Esophagus muscularis mucosa (tissue), 4 donors: Measurements from ENCODE around the gene ITPRIPL2.

ENCODE experiments used
- EP300 ChIP-seq: sonication (generic); formaldehyde crosslinking; IDR thresholded peaks from one replicate; pipeline ENCODE4 v1.6.1; 2017; ENCODE audit warnings: antibody characterized with exemption
- POLR2A ChIP-seq: fragments of 450-650 bp; IDR thresholded peaks from one replicate; pipeline ENCODE4 v1.6.1; 2017; ENCODE audit warnings: antibody characterized with exemption, moderate library complexity, mild to moderate bottlenecking, low read depth
- POLR2AphosphoS5 ChIP-seq, 2 donors: sonication (generic); formaldehyde crosslinking; IDR thresholded peaks; one replicate each; pipeline ENCODE4 v1.6.1; 2017; ENCODE audit warnings: antibody characterized with exemption in 2 of 2
- TF ChIP-seq, protein P1 (sequence below), 3 experiments: fragments of 200-600 bp in 2 of 3; fragments of 450-650 bp in 1 of 3; sonication (generic) in 2 of 3; IDR thresholded peaks; one replicate each; pipeline ENCODE4 v1.5.1; 2017 to 2019; ENCODE audit warnings: antibody characterized with exemption in 3 of 3, mild to moderate bottlenecking in 2 of 3, moderate library complexity in 1 of 3

DNA sequence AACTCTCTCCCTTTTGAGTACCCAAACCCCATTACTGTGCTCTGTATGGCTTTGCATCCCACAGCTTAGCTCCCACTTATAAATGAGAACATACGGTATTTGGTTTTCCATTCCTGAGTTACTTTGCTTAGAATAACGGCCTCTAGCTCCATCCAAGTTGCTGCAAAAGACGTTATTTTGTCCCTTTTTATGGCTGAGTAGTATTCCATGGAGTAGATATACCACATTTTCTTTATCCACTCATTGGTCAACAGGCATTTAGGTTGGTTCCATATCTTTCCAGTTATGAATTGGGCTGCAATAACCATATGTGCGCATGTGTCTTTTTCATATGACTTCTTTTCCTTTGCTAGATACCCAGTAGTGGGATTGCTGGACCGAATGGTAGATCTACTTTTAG is 34.4 kb downstream of the ITPRIPL2 start:
- TF ChIP-seq, protein P1, sequence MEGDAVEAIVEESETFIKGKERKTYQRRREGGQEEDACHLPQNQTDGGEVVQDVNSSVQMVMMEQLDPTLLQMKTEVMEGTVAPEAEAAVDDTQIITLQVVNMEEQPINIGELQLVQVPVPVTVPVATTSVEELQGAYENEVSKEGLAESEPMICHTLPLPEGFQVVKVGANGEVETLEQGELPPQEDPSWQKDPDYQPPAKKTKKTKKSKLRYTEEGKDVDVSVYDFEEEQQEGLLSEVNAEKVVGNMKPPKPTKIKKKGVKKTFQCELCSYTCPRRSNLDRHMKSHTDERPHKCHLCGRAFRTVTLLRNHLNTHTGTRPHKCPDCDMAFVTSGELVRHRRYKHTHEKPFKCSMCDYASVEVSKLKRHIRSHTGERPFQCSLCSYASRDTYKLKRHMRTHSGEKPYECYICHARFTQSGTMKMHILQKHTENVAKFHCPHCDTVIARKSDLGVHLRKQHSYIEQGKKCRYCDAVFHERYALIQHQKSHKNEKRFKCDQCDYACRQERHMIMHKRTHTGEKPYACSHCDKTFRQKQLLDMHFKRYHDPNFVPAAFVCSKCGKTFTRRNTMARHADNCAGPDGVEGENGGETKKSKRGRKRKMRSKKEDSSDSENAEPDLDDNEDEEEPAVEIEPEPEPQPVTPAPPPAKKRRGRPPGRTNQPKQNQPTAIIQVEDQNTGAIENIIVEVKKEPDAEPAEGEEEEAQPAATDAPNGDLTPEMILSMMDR (IDR thresholded peaks at IDR 0.05) = no peak
- TF ChIP-seq EP300 (no peak), POLR2A (no peak), POLR2AphosphoS5 (IDR thresholded peaks at IDR 0.05) (no peak)
